Panc1 (cell line): ENCODE data around the gene CABLES2. TPM values are rescaled to one million over a fixed set of nuclear protein-coding genes. Genes with fewer than 3 reads are reported as not detected.
A peak's percentile ranks its signal among the peaks of the same experiment; 100 is the strongest.

Experiments used
- ATAC-seq: fragments of 200-7000 bp; cut with Tn5 transposase; 2 replicates; pipeline ENCODE4 v1.9.1; 2020; ENCODE audit warnings: mild to moderate bottlenecking, moderate library complexity
- BruUV-seq: library from RNA; stranded (reverse); fragments of 400-500 nt; replicated peaks from 2 replicates; lab custom pipeline; 2021; lab: Mats Ljungman, UMichigan
- CTCF ChIA-PET: fragments of 300-600 bp; sonication (Branson Sonifier 250); formaldehyde crosslinking; loops from one replicate; lab custom pipeline; 2022; ENCODE audit warnings: antibody characterized with exemption; lab: Charles Lee
- POLR2A ChIA-PET: fragments of 300-600 bp; sonication (Branson Sonifier 250); formaldehyde crosslinking; loops from one replicate; lab custom pipeline; 2022; ENCODE audit warnings: antibody characterized with exemption; lab: Charles Lee
- DNase-seq: peaks from one replicate; pipeline ENCODE4 v3.0.0-alpha.2; 2010; ENCODE audit warnings: low read depth, low spot score
- H3K27ac ChIP-seq: 2 replicates; pipeline ENCODE4 v1.5.1; 2011; ENCODE audit warnings: mild to moderate bottlenecking, low read length, inconsistent platforms
- H3K27me3 ChIP-seq: fragments of 200-500 bp; sonication (Bioruptor generic); 2 replicates; pipeline ENCODE4 v1.6.0; 2014; ENCODE audit warnings: low read length, inconsistent platforms; ENCODE audit not compliant: control insufficient read depth, insufficient read depth
- H3K36me3 ChIP-seq: fragments of 200-500 bp; sonication (Bioruptor generic); 2 replicates; pipeline ENCODE4 v1.5.1; 2014; ENCODE audit warnings: inconsistent platforms, mild to moderate bottlenecking, low read length, moderate library complexity; ENCODE audit not compliant: control insufficient read depth, insufficient read depth
- H3K4me1 ChIP-seq: 2 replicates; pipeline ENCODE4 v1.5.1; 2011; ENCODE audit warnings: inconsistent platforms, mild to moderate bottlenecking, low read length, moderate library complexity; ENCODE audit not compliant: control insufficient read depth, insufficient read depth
- H3K4me3 ChIP-seq, 2 experiments: 2 replicates each; pipeline ENCODE4 v1.5.1; 2011 to 2012; ENCODE audit warnings: low read depth in 2 of 2, low read length in 2 of 2, mild to moderate bottlenecking in 2 of 2, inconsistent platforms in 1 of 2, moderate library complexity in 1 of 2
- H3K9me3 ChIP-seq: fragments of 200-500 bp; sonication (Bioruptor generic); 2 replicates; pipeline ENCODE4 v1.5.1; 2014; ENCODE audit warnings: low read depth, mild to moderate bottlenecking, inconsistent platforms, low read length, moderate library complexity; ENCODE audit not compliant: control insufficient read depth, insufficient read depth
- POLR2AphosphoS5 ChIP-seq: IDR thresholded peaks from 2 replicates; pipeline ENCODE4 v1.6.1; 2012; ENCODE audit warnings: mild to moderate bottlenecking, low read depth, low read length, moderate library complexity
- SIN3A ChIP-seq: IDR thresholded peaks from 2 replicates; pipeline ENCODE4 v1.6.1; 2012; ENCODE audit warnings: low read depth, mild to moderate bottlenecking, low read length, moderate library complexity, borderline replicate concordance; ENCODE audit not compliant: insufficient read depth
- TCF7L2 ChIP-seq: IDR thresholded peaks from 2 replicates; pipeline ENCODE4 v1.6.1; 2011; ENCODE audit warnings: mild to moderate bottlenecking, low read depth, low read length, inconsistent platforms
- in situ Hi-C: cut with HindIII; loops from 2 replicates; pipeline ENCODE4 v1.10.0; 2016; ENCODE audit warnings: low sequenced_read_pairs, low pct_unique_long_range_greater_than_20kb
- intact Hi-C: fragments of 100-400 bp; cut with micrococcal nuclease; formaldehyde crosslinking; loops from one replicate; pipeline ENCODE4 v1.10.0; 2022; ENCODE audit not compliant: unreplicated experiment
- total RNA-seq: library from RNA; stranded (reverse); gene quantifications from one replicate; pipeline ENCODE4 v1.2.1, GENCODE V29; 2021; ENCODE audit not compliant: unreplicated experiment
- TF ChIP-seq, protein P1 (sequence below), 2 experiments: IDR thresholded peaks; 2 replicates each; pipeline ENCODE4 v1.6.1; 2011 to 2012; ENCODE audit warnings: low read depth in 2 of 2, control low read depth in 1 of 2, low read length in 1 of 2, mild to moderate bottlenecking in 1 of 2, moderate library complexity in 1 of 2; ENCODE audit not compliant: insufficient read depth in 1 of 2
- TF ChIP-seq, protein P2 (sequence below): fragments of 450-650 bp; IDR thresholded peaks from 2 replicates; pipeline ENCODE4 v1.5.1; 2017; ENCODE audit warnings: mild to moderate bottlenecking

Gene CABLES2
- total RNA-seq, 1 experiment from 2014 or later: 9.8 TPM

DNA sequence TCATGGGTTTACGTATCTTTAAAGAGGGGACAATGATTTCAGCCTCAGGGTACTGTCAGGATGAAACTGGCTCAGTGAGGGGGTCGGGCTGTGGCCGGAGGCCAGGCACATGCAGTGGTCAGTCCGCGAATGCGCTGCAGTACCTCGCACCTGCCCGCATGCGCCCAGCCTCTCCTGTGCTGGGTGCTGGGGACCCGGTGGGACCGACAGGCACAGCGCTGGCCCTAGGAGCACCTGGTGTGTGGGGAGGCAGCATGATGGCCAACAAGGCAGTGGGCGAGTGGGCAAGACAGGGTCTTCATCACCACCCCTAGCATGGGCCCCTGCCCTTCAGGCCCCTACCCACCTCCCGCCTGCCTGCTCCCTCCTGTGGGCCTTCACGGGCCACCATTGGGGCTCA is 970 bp upstream of the CABLES2 start:
- no peak for ATAC-seq
- POLR2A ChIA-PET: no interaction called here
- in situ Hi-C loops: no loop called here

DNA sequence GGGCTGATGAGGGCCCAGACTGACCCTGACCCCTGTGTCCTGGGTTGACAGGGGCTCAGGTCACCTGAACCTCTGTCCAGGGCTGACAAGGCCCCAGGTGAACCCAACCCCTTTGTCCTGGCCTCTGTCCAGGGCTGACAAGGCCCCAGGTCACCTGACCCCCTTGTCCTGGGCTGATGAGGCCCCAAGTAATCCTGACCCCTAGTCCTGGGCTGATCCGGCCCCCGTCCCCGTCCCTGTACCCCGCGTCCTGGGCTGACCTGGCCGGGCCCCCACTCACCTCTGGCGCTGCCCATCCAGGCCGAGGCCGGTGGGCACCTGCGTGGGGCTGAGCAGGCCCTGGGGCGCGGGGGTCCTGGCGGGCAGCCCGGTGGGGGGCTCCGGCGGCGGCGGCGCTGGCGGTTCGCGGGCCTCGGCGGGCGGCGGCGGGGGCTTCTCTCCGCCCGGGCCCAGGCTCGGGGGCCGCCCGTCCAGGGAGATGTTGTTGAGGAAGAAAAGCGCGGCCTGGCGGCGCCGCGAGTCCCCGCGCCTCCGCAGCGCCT is 379 bp downstream of the CABLES2 start:
- intact Hi-C loops: no loop called here
- CTCF ChIA-PET: no interaction called here

More for the DNA sequence above, 970 bp upstream of the CABLES2 start:
- no peak for DNase-seq
- H3K9me3 ChIP-seq: no peaks in the 10 kb centered on the region
- intact Hi-C loops: no loop called here
- H3K27me3 ChIP-seq: no peaks in the 10 kb centered on the region
- no peak for TF ChIP-seq TCF7L2
- H3K4me3 ChIP-seq: no peak overlapping the region
- CTCF ChIA-PET: no interaction called here
- no TSS peak for BruUV-seq
- H3K36me3 ChIP-seq: no peaks in the 10 kb centered on the region
- H3K4me1 ChIP-seq: peaks cover 26% of the 10 kb centered on the region
- H3K27ac ChIP-seq: peak overlapping the region; percentile 73

DNA sequence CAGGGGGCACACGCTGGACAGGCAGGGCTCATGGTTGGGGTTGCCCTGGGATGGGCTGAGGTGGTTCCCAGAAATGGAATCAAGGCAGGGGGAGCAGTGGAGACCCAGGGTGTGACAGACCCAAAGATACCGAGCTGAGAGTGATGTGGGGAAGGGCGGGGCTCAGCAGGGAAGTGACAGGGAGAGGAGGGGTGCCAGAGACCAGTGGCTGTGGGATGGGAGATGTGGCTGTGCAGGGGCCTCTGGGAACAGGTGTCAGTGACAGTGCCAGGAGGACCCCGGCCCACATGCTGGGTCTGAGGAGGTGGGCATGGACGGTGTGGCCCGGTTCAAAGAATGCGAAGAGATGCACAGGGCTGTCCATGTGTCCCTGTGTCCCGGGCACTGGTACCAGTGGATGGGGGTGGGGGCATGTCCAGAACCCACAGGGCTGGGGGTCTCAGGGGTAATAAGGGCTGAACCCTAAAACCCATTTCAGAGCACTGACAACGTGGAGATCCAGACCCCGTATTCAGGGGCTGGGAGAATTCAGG is 1.0 kb downstream of the CABLES2 start:
- DNase-seq (no peak), ATAC-seq (no peak)
- H3K4me1 ChIP-seq: peaks cover 26% of the 10 kb centered on the region
- in situ Hi-C loops: no loop called here
- H3K4me3 ChIP-seq: peak overlapping the region; percentile 63 to 64
- no peaks in the 10 kb centered on the region for H3K36me3 ChIP-seq
- intact Hi-C loops: no loop called here
- H3K27ac ChIP-seq: peak overlapping the region; percentile 70; the same call in 1 of the 2 replicates
- no peaks in the 10 kb centered on the region for H3K9me3 ChIP-seq
- ChIA-PET CTCF (no interaction called here), POLR2A (no interaction called here)
- H3K27me3 ChIP-seq: no peaks in the 10 kb centered on the region
- BruUV-seq: no TSS peak
- no peak for TF ChIP-seq POLR2AphosphoS5
- TF ChIP-seq SIN3A: no peak
- TF ChIP-seq, protein P1, sequence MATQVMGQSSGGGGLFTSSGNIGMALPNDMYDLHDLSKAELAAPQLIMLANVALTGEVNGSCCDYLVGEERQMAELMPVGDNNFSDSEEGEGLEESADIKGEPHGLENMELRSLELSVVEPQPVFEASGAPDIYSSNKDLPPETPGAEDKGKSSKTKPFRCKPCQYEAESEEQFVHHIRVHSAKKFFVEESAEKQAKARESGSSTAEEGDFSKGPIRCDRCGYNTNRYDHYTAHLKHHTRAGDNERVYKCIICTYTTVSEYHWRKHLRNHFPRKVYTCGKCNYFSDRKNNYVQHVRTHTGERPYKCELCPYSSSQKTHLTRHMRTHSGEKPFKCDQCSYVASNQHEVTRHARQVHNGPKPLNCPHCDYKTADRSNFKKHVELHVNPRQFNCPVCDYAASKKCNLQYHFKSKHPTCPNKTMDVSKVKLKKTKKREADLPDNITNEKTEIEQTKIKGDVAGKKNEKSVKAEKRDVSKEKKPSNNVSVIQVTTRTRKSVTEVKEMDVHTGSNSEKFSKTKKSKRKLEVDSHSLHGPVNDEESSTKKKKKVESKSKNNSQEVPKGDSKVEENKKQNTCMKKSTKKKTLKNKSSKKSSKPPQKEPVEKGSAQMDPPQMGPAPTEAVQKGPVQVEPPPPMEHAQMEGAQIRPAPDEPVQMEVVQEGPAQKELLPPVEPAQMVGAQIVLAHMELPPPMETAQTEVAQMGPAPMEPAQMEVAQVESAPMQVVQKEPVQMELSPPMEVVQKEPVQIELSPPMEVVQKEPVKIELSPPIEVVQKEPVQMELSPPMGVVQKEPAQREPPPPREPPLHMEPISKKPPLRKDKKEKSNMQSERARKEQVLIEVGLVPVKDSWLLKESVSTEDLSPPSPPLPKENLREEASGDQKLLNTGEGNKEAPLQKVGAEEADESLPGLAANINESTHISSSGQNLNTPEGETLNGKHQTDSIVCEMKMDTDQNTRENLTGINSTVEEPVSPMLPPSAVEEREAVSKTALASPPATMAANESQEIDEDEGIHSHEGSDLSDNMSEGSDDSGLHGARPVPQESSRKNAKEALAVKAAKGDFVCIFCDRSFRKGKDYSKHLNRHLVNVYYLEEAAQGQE (IDR thresholded peaks at IDR 0.05; ENCODE audit: insufficient read depth in 1 of 2, low read depth in 2 of 2, low read length in 1 of 2): no peak
- TF ChIP-seq, protein P2, sequence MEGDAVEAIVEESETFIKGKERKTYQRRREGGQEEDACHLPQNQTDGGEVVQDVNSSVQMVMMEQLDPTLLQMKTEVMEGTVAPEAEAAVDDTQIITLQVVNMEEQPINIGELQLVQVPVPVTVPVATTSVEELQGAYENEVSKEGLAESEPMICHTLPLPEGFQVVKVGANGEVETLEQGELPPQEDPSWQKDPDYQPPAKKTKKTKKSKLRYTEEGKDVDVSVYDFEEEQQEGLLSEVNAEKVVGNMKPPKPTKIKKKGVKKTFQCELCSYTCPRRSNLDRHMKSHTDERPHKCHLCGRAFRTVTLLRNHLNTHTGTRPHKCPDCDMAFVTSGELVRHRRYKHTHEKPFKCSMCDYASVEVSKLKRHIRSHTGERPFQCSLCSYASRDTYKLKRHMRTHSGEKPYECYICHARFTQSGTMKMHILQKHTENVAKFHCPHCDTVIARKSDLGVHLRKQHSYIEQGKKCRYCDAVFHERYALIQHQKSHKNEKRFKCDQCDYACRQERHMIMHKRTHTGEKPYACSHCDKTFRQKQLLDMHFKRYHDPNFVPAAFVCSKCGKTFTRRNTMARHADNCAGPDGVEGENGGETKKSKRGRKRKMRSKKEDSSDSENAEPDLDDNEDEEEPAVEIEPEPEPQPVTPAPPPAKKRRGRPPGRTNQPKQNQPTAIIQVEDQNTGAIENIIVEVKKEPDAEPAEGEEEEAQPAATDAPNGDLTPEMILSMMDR: no peak
- TF ChIP-seq TCF7L2: no peak

More for the DNA sequence above, 379 bp downstream of the CABLES2 start:
- ATAC-seq (no peak), DNase-seq (no peak)
- TF ChIP-seq POLR2AphosphoS5 (no peak), SIN3A (0 out of 2 replicates have a peak, but pooled peaks have one; percentile 15)
- H3K4me3 ChIP-seq: peak overlapping the region; percentile 63 to 64
- no peaks in the 10 kb centered on the region for H3K27me3 ChIP-seq
- no peaks in the 10 kb centered on the region for H3K9me3 ChIP-seq
- POLR2A ChIA-PET: no interaction called here
- peak overlapping the region; percentile 70 for H3K27ac ChIP-seq
- H3K36me3 ChIP-seq: no peaks in the 10 kb centered on the region
- in situ Hi-C loops: no loop called here
- no TSS peak for BruUV-seq
- peaks cover 26% of the 10 kb centered on the region for H3K4me1 ChIP-seq
